WTC11 (cell line): ENCODE measurements around the gene CTIF. TPM values are rescaled to one million over a fixed set of nuclear protein-coding genes. Genes with fewer than 3 reads are reported as not detected.

Source experiments
- ATAC-seq: fragments of 200-7000 bp; cut with Tn5 transposase; 2 replicates; pipeline ENCODE4 v1.10.0; 2021; ENCODE audit warnings: mild to moderate bottlenecking, moderate library complexity
- CTCF ChIA-PET: fragments of 300-600 bp; sonication (Branson Sonifier 250); formaldehyde crosslinking; loops from one replicate; lab custom pipeline; 2021; ENCODE audit warnings: antibody characterized with exemption; lab: Charles Lee
- POLR2A ChIA-PET: fragments of 350-600 bp; sonication (Branson Sonifier 250); formaldehyde crosslinking; loops from one replicate; lab custom pipeline; 2021; ENCODE audit warnings: antibody characterized with exemption; lab: Charles Lee
- DNase-seq: peaks from one replicate; pipeline ENCODE4 v3.0.0; 2021; ENCODE audit warnings: low spot score
- H3K27ac Mint-ChIP-seq: 2 replicates; pipeline ENCODE4 v1.8.0; 2021; ENCODE audit warnings: mixed read lengths
- H3K27me3 Mint-ChIP-seq: 2 replicates; pipeline ENCODE4 v1.8.0; 2021; ENCODE audit warnings: low read depth, mild to moderate bottlenecking, moderate library complexity, mixed read lengths
- H3K36me3 Mint-ChIP-seq: 2 replicates; pipeline ENCODE4 v1.8.0; 2021; ENCODE audit warnings: mixed read lengths
- H3K4me1 Mint-ChIP-seq: 2 replicates; pipeline ENCODE4 v1.8.0; 2022; ENCODE audit warnings: mixed read lengths
- H3K4me3 Mint-ChIP-seq: 2 replicates; pipeline ENCODE4 v1.8.0; 2021; ENCODE audit warnings: mild to moderate bottlenecking, moderate library complexity, mixed read lengths
- H3K9me3 Mint-ChIP-seq: 2 replicates; pipeline ENCODE4 v1.8.0; 2021; ENCODE audit warnings: mixed read lengths
- CTCF ChIP-seq: fragments of 200-600 bp; IDR thresholded peaks from 2 replicates; pipeline ENCODE4 v1.8.0; 2022; ENCODE audit warnings: antibody characterized with exemption
- ESRRA ChIP-seq: sonication (generic); formaldehyde crosslinking; IDR thresholded peaks from 2 replicates; pipeline ENCODE4 v1.8.1; 2022; ENCODE audit warnings: mild to moderate bottlenecking, missing genetic modification reagents, borderline replicate concordance
- ETV6 ChIP-seq: sonication (generic); formaldehyde crosslinking; IDR thresholded peaks from 2 replicates; pipeline ENCODE4 v1.8.1; 2022; ENCODE audit warnings: mild to moderate bottlenecking, missing genetic modification reagents
- FOXJ3 ChIP-seq: sonication (generic); formaldehyde crosslinking; IDR thresholded peaks from 2 replicates; pipeline ENCODE4 v1.9.0; 2021; ENCODE audit warnings: missing genetic modification reagents, mild to moderate bottlenecking, borderline replicate concordance
- GTF2I ChIP-seq: fragments of 250-450 bp; sonication (Bioruptor Pico); conservative IDR thresholded peaks from 2 replicates; pipeline ENCODE4 v1.4.0; 2021; ENCODE audit warnings: mild to moderate bottlenecking
- MYBL2 ChIP-seq: sonication (generic); formaldehyde crosslinking; IDR thresholded peaks from 2 replicates; pipeline ENCODE4 v1.8.1; 2023; ENCODE audit warnings: mild to moderate bottlenecking, moderate library complexity, missing genetic modification reagents
- USF2 ChIP-seq: sonication (generic); formaldehyde crosslinking; IDR thresholded peaks from 2 replicates; pipeline ENCODE4 v1.8.1; 2023; ENCODE audit warnings: mild to moderate bottlenecking, missing genetic modification reagents, moderate library complexity
- ZNF416 ChIP-seq: fragments of 250-450 bp; sonication (Bioruptor Pico); IDR thresholded peaks from 2 replicates; pipeline ENCODE4 v1.9.0; 2021; ENCODE audit warnings: mild to moderate bottlenecking, inconsistent platforms
- ZNF671 ChIP-seq: fragments of 250-450 bp; sonication (Bioruptor Pico); IDR thresholded peaks from 2 replicates; pipeline ENCODE4 v1.8.0; 2021; ENCODE audit warnings: mild to moderate bottlenecking
- total RNA-seq: library from RNA; stranded (reverse); gene quantifications from 3 replicates; pipeline ENCODE4 v1.2.3, GENCODE V29; 2021
- TF ChIP-seq, protein P1 (sequence below): sonication (generic); formaldehyde crosslinking; IDR thresholded peaks from 2 replicates; pipeline ENCODE4 v1.8.1; 2023; ENCODE audit warnings: mild to moderate bottlenecking, missing genetic modification reagents, moderate library complexity
- TF ChIP-seq, protein P2 (sequence below): sonication (generic); formaldehyde crosslinking; IDR thresholded peaks from 2 replicates; pipeline ENCODE4 v1.8.1; 2023; ENCODE audit warnings: mild to moderate bottlenecking, moderate library complexity, missing genetic modification reagents
- TF ChIP-seq, protein P3 (sequence below): sonication (generic); formaldehyde crosslinking; IDR thresholded peaks from 2 replicates; pipeline ENCODE4 v1.8.0; 2022; ENCODE audit warnings: missing genetic modification reagents

CTIF gene
- total RNA-seq, 1 experiment from 2014 or later = 28.5 TPM

GRCh38 chr18:48783616-48784520 lies 245.0 kb downstream of the CTIF start (continued):
- TF ChIP-seq, protein P1, sequence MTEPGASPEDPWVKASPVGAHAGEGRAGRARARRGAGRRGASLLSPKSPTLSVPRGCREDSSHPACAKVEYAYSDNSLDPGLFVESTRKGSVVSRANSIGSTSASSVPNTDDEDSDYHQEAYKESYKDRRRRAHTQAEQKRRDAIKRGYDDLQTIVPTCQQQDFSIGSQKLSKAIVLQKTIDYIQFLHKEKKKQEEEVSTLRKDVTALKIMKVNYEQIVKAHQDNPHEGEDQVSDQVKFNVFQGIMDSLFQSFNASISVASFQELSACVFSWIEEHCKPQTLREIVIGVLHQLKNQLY (CRISPR knock-in tag) = no peak

- H3K4me3 Mint-ChIP-seq = no peak overlapping the region
- no peaks in the 10 kb centered on the region for H3K36me3 Mint-ChIP-seq
- H3K4me1 Mint-ChIP-seq = peaks cover 9% of the 10 kb centered on the region
- H3K27ac Mint-ChIP-seq = no peak overlapping the region
- TF ChIP-seq ETV6 (CRISPR knock-in tag) = no peak
- TF ChIP-seq ZNF416 (CRISPR knock-in tag) = no peak
- no peak for TF ChIP-seq MYBL2 (CRISPR knock-in tag)
- TF ChIP-seq, protein P2, sequence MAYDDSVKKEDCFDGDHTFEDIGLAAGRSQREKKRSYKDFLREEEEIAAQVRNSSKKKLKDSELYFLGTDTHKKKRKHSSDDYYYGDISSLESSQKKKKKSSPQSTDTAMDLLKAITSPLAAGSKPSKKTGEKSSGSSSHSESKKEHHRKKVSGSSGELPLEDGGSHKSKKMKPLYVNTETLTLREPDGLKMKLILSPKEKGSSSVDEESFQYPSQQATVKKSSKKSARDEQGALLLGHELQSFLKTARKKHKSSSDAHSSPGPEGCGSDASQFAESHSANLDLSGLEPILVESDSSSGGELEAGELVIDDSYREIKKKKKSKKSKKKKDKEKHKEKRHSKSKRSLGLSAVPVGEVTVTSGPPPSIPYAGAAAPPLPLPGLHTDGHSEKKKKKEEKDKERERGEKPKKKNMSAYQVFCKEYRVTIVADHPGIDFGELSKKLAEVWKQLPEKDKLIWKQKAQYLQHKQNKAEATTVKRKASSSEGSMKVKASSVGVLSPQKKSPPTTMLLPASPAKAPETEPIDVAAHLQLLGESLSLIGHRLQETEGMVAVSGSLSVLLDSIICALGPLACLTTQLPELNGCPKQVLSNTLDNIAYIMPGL (CRISPR knock-in tag) = no peak
- TF ChIP-seq, protein P3, sequence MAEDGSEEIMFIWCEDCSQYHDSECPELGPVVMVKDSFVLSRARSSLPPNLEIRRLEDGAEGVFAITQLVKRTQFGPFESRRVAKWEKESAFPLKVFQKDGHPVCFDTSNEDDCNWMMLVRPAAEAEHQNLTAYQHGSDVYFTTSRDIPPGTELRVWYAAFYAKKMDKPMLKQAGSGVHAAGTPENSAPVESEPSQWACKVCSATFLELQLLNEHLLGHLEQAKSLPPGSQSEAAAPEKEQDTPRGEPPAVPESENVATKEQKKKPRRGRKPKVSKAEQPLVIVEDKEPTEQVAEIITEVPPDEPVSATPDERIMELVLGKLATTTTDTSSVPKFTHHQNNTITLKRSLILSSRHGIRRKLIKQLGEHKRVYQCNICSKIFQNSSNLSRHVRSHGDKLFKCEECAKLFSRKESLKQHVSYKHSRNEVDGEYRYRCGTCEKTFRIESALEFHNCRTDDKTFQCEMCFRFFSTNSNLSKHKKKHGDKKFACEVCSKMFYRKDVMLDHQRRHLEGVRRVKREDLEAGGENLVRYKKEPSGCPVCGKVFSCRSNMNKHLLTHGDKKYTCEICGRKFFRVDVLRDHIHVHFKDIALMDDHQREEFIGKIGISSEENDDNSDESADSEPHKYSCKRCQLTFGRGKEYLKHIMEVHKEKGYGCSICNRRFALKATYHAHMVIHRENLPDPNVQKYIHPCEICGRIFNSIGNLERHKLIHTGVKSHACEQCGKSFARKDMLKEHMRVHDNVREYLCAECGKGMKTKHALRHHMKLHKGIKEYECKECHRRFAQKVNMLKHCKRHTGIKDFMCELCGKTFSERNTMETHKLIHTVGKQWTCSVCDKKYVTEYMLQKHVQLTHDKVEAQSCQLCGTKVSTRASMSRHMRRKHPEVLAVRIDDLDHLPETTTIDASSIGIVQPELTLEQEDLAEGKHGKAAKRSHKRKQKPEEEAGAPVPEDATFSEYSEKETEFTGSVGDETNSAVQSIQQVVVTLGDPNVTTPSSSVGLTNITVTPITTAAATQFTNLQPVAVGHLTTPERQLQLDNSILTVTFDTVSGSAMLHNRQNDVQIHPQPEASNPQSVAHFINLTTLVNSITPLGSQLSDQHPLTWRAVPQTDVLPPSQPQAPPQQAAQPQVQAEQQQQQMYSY (CRISPR knock-in tag) = no peak
- TF ChIP-seq FOXJ3 (CRISPR knock-in tag) = no peak
- TF ChIP-seq ESRRA (CRISPR knock-in tag) = no peak
- no peaks in the 10 kb centered on the region for H3K27me3 Mint-ChIP-seq
- CTCF ChIA-PET = no interaction called here
- no peaks in the 10 kb centered on the region for H3K9me3 Mint-ChIP-seq
- POLR2A ChIA-PET = no interaction called here
- ATAC-seq = no peak
- DNase-seq = no peak
These were observed 245.8 kb downstream of the CTIF start for GRCh38 chr18:48784656-48785055.

GRCh38 chr18:48785091-48785614 lies 246.3 kb downstream of the CTIF start:
- Mint-ChIP-seq H3K4me1 (peaks cover 9% of the 10 kb centered on the region), H3K27me3 (no peaks in the 10 kb centered on the region), H3K9me3 (no peaks in the 10 kb centered on the region), H3K4me3 (no peak overlapping the region), H3K27ac (no peak overlapping the region), H3K36me3 (no peaks in the 10 kb centered on the region)
- POLR2A ChIA-PET = no interaction called here
- CTCF ChIA-PET = interaction anchor here (1.1 kb wide), 1 partner anchor 110 kb away, joined by 3 read pairs; no protein-coding TSS in a partner anchor
- TF ChIP-seq CTCF = no peak
- TF ChIP-seq ZNF416 (CRISPR knock-in tag) = no peak
- TF ChIP-seq ZNF671 (CRISPR knock-in tag) = no peak
- TF ChIP-seq USF2 (CRISPR knock-in tag) = no peak
- TF ChIP-seq GTF2I (CRISPR knock-in tag) = no peak
- ATAC-seq (no peak), DNase-seq (no peak)
